Mesendoderm (in vitro differentiated cells): ENCODE results near the gene VWCE.
A peak's percentile ranks its signal among the peaks of the same experiment; 100 is the strongest.

Source experiments
- DNase-seq: peaks from one replicate; pipeline ENCODE4 v3.0.0; 2013
- H2AK5ac ChIP-seq: 2 replicates; pipeline ENCODE4 v1.6.1; 2013; ENCODE audit warnings: low read length, inconsistent platforms
- H2BK120ac ChIP-seq: 2 replicates; pipeline ENCODE4 v1.6.1; 2013; ENCODE audit warnings: low read depth, mild to moderate bottlenecking, low read length, moderate library complexity, mixed read lengths
- H2BK15ac ChIP-seq: replicated peaks from 2 replicates; pipeline ENCODE4 v1.6.1; 2013; ENCODE audit warnings: low read depth, mild to moderate bottlenecking, moderate library complexity
- H2BK5ac ChIP-seq: 2 replicates; pipeline ENCODE4 v1.6.1; 2013; ENCODE audit warnings: low read length, inconsistent platforms
- H3K18ac ChIP-seq: 2 replicates; pipeline ENCODE4 v1.6.1; 2013; ENCODE audit warnings: mild to moderate bottlenecking, low read length, mixed read lengths
- H3K23ac ChIP-seq: one replicate; pipeline ENCODE4 v1.6.1; 2013; ENCODE audit warnings: low read length
- H3K27ac ChIP-seq: 2 replicates; pipeline ENCODE4 v1.5.1; 2013; ENCODE audit warnings: low read depth, mild to moderate bottlenecking, inconsistent platforms, low read length, moderate library complexity
- H3K27me3 ChIP-seq: 2 replicates; pipeline ENCODE4 v1.6.1; 2013; ENCODE audit warnings: low read length, control low read depth, mild to moderate bottlenecking, inconsistent platforms; ENCODE audit not compliant: insufficient read depth, poor library complexity
- H3K36me3 ChIP-seq: 2 replicates; pipeline ENCODE4 v1.6.1; 2013; ENCODE audit warnings: low read length, inconsistent platforms; ENCODE audit not compliant: control insufficient read depth, insufficient read depth
- H3K4ac ChIP-seq: one replicate; pipeline ENCODE4 v1.6.1; 2013; ENCODE audit warnings: low read depth, mild to moderate bottlenecking, low read length, moderate library complexity
- H3K4me1 ChIP-seq: 2 replicates; pipeline ENCODE4 v1.6.1; 2013; ENCODE audit warnings: low read depth, low read length, inconsistent platforms; ENCODE audit not compliant: control insufficient read depth
- H3K4me2 ChIP-seq: 2 replicates; pipeline ENCODE4 v1.6.1; 2013; ENCODE audit warnings: low read length
- H3K4me3 ChIP-seq: 2 replicates; pipeline ENCODE4 v1.5.1; 2013; ENCODE audit warnings: mild to moderate bottlenecking, low read length
- H3K56ac ChIP-seq: one replicate; pipeline ENCODE4 v1.6.1; 2013; ENCODE audit warnings: low read length
- H3K79me1 ChIP-seq: 2 replicates; pipeline ENCODE4 v1.6.1; 2013; ENCODE audit warnings: low read length, inconsistent platforms
- H3K79me2 ChIP-seq: 2 replicates; pipeline ENCODE4 v1.6.1; 2013; ENCODE audit warnings: mild to moderate bottlenecking, low read length; ENCODE audit not compliant: control insufficient read depth, insufficient read depth
- H3K9ac ChIP-seq: 2 replicates; pipeline ENCODE4 v1.6.1; 2013; ENCODE audit warnings: low read length, inconsistent platforms
- H4K5ac ChIP-seq: one replicate; pipeline ENCODE4 v1.6.1; 2013; ENCODE audit warnings: low read length
- H4K8ac ChIP-seq: one replicate; pipeline ENCODE4 v1.6.1; 2013; ENCODE audit warnings: low read depth, mild to moderate bottlenecking, control low read depth, low read length, moderate library complexity
- WGBS: extraction: QIAGEN DNeasy Blood & Tissue Kit; methylation state at CpG from one replicate; pipeline ENCODE4 v1.1.7; 2013; ENCODE audit warnings: low lambda C conversion rate, missing lambda C conversion rate; ENCODE audit not compliant: insufficient coverage; ENCODE audit errors: extremely low coverage; 5-methylcytosine and 5-hydroxymethylcytosine counted together

VWCE gene

DNA sequence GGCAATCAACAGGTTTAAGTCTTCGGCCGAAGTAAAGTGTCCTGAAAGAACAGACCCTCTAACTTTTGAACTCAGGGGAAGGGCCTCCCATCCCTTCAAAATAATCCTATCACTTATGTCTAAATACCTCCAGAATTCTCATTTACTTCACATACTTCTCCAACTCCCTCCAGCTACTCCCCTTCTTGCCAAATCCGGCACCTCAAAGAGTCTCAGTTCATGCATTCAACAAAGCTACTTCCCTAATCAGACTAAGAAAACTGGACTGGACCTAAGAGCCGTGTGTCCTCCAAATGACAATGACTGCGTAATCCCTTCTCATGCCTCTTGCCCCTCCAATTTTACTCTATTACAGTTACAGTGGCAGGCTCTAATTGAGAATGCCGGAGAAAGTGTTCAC, 36.5 kb upstream of the VWCE start:
- WGBS: no CpG with 5 or more reads among the region's 6 CpGs
- H2BK15ac ChIP-seq: no peak overlapping the region
- peaks cover 53% of the 10 kb centered on the region for H3K79me2 ChIP-seq

DNA sequence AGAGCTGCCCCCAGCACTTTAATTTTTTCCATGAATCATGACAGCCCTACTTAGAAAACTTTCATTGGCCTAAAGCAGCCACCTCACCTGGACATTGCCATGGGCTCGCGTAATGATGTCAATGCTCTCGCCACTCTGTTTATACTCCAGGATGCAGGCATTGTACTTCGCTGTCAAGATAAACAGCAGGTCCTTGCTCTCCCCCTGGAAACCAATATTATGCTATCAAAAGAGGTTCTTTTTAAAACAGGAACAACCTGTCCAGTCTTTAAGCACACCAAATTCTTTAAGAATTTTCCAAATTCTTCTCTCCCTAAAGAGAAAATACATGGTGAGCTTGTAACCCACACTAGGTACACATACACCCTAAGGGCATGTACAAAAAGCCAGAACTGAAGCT, 34.8 kb upstream of the VWCE start:
- H2BK5ac ChIP-seq: no peak overlapping the region
- H3K79me2 ChIP-seq: peaks cover 54% of the 10 kb centered on the region
- H3K79me1 ChIP-seq: peaks cover 11% of the 10 kb centered on the region
- H3K4me3 ChIP-seq: no peak overlapping the region
- no peak overlapping the region for H2BK15ac ChIP-seq
- DNase-seq: no peak
- peaks cover 6% of the 10 kb centered on the region for H3K4me1 ChIP-seq
- no peak overlapping the region for H3K56ac ChIP-seq
- H3K36me3 ChIP-seq: peaks cover 7% of the 10 kb centered on the region
- no peak overlapping the region for H3K27ac ChIP-seq
- no peak overlapping the region for H3K23ac ChIP-seq
- no peak overlapping the region for H3K18ac ChIP-seq
- H2BK120ac ChIP-seq: no peak overlapping the region
- H3K27me3 ChIP-seq: no peaks in the 10 kb centered on the region
- no peak overlapping the region for H3K4ac ChIP-seq
- no peak overlapping the region for H3K4me2 ChIP-seq
- H2AK5ac ChIP-seq: no peak overlapping the region
- H4K8ac ChIP-seq: no peak overlapping the region
- H3K9ac ChIP-seq: no peak overlapping the region
- no peak overlapping the region for H4K5ac ChIP-seq
- WGBS: no CpG with 5 or more reads among the region's 4 CpGs

More for the DNA sequence above, 36.5 kb upstream of the VWCE start:
- no peak overlapping the region for H4K8ac ChIP-seq
- no peak overlapping the region for H3K18ac ChIP-seq
- H3K56ac ChIP-seq: peak overlapping the region; percentile 99
- peaks cover 5% of the 10 kb centered on the region for H3K36me3 ChIP-seq
- H3K4ac ChIP-seq: no peak overlapping the region
- peaks cover 6% of the 10 kb centered on the region for H3K4me1 ChIP-seq
- H3K23ac ChIP-seq: no peak overlapping the region
- peak overlapping the region; percentile 61 for H3K4me3 ChIP-seq
- peak overlapping the region; percentile 98 for H3K9ac ChIP-seq
- no peak overlapping the region for H2AK5ac ChIP-seq
- H4K5ac ChIP-seq: no peak overlapping the region
- no peaks in the 10 kb centered on the region for H3K27me3 ChIP-seq
- no peak overlapping the region for H2BK120ac ChIP-seq
- no peak overlapping the region for H2BK5ac ChIP-seq
- peaks cover 7% of the 10 kb centered on the region for H3K79me1 ChIP-seq
- no peak for DNase-seq
- H3K27ac ChIP-seq: no peak overlapping the region
- peak overlapping the region; percentile 97 for H3K4me2 ChIP-seq

DNA sequence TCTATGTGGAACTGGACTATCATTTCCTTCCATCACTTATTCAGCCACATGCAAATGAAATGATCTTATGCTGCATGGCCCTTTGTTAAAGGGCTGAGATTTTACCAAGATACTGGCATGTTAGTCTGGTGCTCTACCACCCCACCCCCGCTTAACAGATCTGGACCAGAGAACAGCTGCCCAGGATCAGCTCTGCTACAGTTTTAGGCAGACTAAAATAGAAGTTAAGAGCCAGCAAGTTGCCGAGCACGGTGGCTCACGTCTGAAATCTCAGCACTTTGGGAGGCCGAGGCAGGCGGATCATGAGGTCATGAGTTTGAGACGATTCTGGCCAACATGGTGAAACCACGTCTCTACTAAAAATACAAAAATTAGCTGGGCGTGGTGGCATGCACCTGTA, 33.2 kb upstream of the VWCE start:
- Histone ChIP-seq H4K5ac (no peak overlapping the region), H3K36me3 (peaks cover 14% of the 10 kb centered on the region), H3K9ac (no peak overlapping the region), H3K79me2 (peaks cover 54% of the 10 kb centered on the region), H3K56ac (no peak overlapping the region), H2BK5ac (no peak overlapping the region), H2AK5ac (no peak overlapping the region), H3K79me1 (peaks cover 11% of the 10 kb centered on the region), H3K27ac (no peak overlapping the region), H3K23ac (no peak overlapping the region), H3K18ac (no peak overlapping the region), H3K27me3 (no peaks in the 10 kb centered on the region), H2BK15ac (no peak overlapping the region), H4K8ac (no peak overlapping the region), H3K4me3 (no peak overlapping the region), H3K4me2 (no peak overlapping the region), H3K4ac (no peak overlapping the region), H2BK120ac (no peak overlapping the region), H3K4me1 (peaks cover 2% of the 10 kb centered on the region)
- no CpG with 5 or more reads among the region's 9 CpGs for WGBS
- no peak for DNase-seq

DNA sequence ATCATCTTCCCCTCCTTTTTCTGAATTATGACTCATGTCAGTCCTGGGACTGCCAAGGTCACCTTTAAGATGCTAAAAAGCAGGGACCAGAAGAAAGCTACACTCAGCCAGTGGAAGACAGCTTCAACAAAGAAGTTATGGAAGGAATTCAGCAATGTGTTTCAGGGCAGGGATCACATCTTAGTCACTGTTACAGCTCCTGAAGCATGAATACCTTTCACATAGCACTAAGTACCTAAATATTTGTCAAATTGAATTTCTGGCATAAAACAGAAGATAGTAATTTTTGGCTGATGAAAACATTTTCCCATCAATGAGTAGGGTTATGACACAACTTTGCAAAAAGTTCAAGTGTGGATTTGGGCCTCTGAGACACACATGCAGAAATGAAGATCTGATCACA, 32.6 kb upstream of the VWCE start:
- H4K5ac ChIP-seq: no peak overlapping the region
- no peak overlapping the region for H3K18ac ChIP-seq
- DNase-seq: no peak
- H3K9ac ChIP-seq: no peak overlapping the region
- no peak overlapping the region for H2BK120ac ChIP-seq
- H3K27me3 ChIP-seq: no peaks in the 10 kb centered on the region
- peaks cover 2% of the 10 kb centered on the region for H3K4me1 ChIP-seq
- H3K27ac ChIP-seq: no peak overlapping the region
- H3K56ac ChIP-seq: no peak overlapping the region
- no peak overlapping the region for H2BK15ac ChIP-seq
- H3K4me3 ChIP-seq: no peak overlapping the region
- H3K4me2 ChIP-seq: no peak overlapping the region
- no peak overlapping the region for H3K23ac ChIP-seq
- H3K36me3 ChIP-seq: peaks cover 17% of the 10 kb centered on the region
- peaks cover 11% of the 10 kb centered on the region for H3K79me1 ChIP-seq
- no peak overlapping the region for H4K8ac ChIP-seq
- no peak overlapping the region for H3K4ac ChIP-seq
- H2AK5ac ChIP-seq: no peak overlapping the region
- H3K79me2 ChIP-seq: peaks cover 52% of the 10 kb centered on the region
- H2BK5ac ChIP-seq: no peak overlapping the region

DNA sequence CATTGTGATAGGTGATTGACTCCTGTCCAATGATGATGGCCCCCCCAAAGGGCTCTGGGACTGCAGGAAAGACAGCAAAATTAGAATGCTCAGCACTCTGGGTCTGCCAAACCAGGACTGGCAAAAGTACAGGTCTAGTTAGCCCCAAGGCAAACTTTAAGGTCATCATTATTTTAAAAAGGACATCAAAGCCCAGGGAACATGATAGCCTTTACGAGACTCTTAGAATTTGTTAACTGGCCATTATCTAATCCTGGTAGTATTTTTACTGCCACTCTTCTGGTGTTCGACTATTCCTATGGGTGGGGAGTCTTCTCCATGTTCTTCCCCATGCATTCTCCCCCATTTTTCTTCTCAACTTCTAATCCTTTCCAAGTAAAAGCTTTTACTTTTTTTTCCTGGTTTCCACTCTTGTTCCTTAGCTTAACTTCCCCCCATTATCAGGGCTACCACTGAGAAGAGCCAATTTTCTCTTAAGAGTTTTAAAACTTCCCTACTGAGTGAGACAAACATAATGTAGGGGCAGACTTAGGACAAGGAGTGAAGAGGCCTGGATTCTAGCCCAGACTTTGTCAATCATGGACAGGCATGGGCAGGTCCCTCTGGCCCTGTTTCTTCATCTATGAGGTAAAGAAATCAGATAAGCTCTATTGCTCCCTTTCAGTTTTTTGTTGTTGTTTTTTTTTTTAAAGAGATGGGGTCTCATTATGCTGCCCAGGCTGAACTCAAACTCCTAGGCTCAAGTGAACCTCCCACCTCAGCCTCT, 30.7 kb upstream of the VWCE start:
- no peak overlapping the region for H3K56ac ChIP-seq
- peaks cover 23% of the 10 kb centered on the region for H3K36me3 ChIP-seq
- no peak overlapping the region for H3K23ac ChIP-seq
- H3K27me3 ChIP-seq: no peaks in the 10 kb centered on the region
- no peak overlapping the region for H2BK120ac ChIP-seq
- H4K8ac ChIP-seq: no peak overlapping the region
- H3K79me2 ChIP-seq: peaks cover 34% of the 10 kb centered on the region
- no peak for DNase-seq
- H2BK15ac ChIP-seq: no peak overlapping the region
- no peak overlapping the region for H3K4me3 ChIP-seq
- no peak overlapping the region for H3K27ac ChIP-seq
- H2AK5ac ChIP-seq: no peak overlapping the region
- no peak overlapping the region for H3K18ac ChIP-seq
- no CpG with 5 or more reads among the region's 2 CpGs for WGBS
- H3K9ac ChIP-seq: no peak overlapping the region
- no peak overlapping the region for H2BK5ac ChIP-seq
- no peak overlapping the region for H3K4me2 ChIP-seq
- H4K5ac ChIP-seq: no peak overlapping the region
- H3K4me1 ChIP-seq: no peaks in the 10 kb centered on the region
- H3K79me1 ChIP-seq: peaks cover 11% of the 10 kb centered on the region
- no peak overlapping the region for H3K4ac ChIP-seq

DNA sequence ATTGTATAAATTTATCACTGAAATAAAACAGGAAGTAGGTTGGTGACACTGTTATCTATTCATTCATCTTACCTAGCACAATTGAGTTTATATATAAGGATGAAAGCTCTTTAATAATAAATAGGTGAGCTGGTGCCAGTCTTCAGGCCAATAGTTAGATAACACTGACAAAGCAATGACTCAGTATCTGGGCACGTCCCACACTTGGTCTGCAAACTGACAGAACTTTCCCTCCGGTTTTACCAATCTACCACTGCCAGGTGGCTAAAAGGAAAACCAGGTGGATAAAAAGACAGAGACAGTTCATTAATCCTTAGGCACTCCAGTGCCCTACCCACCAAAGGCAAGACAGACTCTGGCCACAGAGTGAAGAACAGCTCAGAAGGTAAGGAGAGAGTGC, 20.1 kb upstream of the VWCE start:
- Histone ChIP-seq H3K36me3 (peaks cover 30% of the 10 kb centered on the region), H3K4me1 (no peaks in the 10 kb centered on the region), H4K8ac (no peak overlapping the region), H3K18ac (no peak overlapping the region), H3K27me3 (no peaks in the 10 kb centered on the region), H2BK15ac (no peak overlapping the region), H2BK5ac (no peak overlapping the region), H2BK120ac (no peak overlapping the region), H3K4me2 (no peak overlapping the region), H3K9ac (no peak overlapping the region), H3K79me2 (no peaks in the 10 kb centered on the region), H3K4me3 (no peak overlapping the region), H2AK5ac (no peak overlapping the region), H3K23ac (no peak overlapping the region), H3K79me1 (no peaks in the 10 kb centered on the region), H3K4ac (no peak overlapping the region), H3K56ac (no peak overlapping the region), H3K27ac (no peak overlapping the region), H4K5ac (no peak overlapping the region)
- DNase-seq: no peak
- WGBS: no CpG with 5 or more reads among the region's 2 CpGs
